ENCODE data around the gene KAZN. TPM values are rescaled to one million over a fixed set of nuclear protein-coding genes. Genes with fewer than 3 reads are reported as not detected.

Gene KAZN
- polyA plus RNA-seq, 1 donor from 2014 or later: 20.6 TPM

GRCh38 chr1:14630986-14631385, 32.5 kb downstream of the KAZN start:
- H3K27ac ChIP-seq (ENCODE audit: low read length): no peak overlapping the region
- no peak for TF ChIP-seq MXI1 (conservative IDR thresholded peaks at IDR 0.05; ENCODE audit: poor library complexity, severe bottlenecking)
- no peak for TF ChIP-seq EZH2 (IDR thresholded peaks at IDR 0.05; ENCODE audit: borderline replicate concordance, insufficient read depth, low read length, poor library complexity, severe bottlenecking)
- TF ChIP-seq POLR2AphosphoS5 (IDR thresholded peaks at IDR 0.05): no peak
- TF ChIP-seq TAF1 (IDR thresholded peaks at IDR 0.05; ENCODE audit: low read depth): no peak
- TF ChIP-seq RAD21 (conservative IDR thresholded peaks at IDR 0.05): no peak
- TF ChIP-seq, protein P1, sequence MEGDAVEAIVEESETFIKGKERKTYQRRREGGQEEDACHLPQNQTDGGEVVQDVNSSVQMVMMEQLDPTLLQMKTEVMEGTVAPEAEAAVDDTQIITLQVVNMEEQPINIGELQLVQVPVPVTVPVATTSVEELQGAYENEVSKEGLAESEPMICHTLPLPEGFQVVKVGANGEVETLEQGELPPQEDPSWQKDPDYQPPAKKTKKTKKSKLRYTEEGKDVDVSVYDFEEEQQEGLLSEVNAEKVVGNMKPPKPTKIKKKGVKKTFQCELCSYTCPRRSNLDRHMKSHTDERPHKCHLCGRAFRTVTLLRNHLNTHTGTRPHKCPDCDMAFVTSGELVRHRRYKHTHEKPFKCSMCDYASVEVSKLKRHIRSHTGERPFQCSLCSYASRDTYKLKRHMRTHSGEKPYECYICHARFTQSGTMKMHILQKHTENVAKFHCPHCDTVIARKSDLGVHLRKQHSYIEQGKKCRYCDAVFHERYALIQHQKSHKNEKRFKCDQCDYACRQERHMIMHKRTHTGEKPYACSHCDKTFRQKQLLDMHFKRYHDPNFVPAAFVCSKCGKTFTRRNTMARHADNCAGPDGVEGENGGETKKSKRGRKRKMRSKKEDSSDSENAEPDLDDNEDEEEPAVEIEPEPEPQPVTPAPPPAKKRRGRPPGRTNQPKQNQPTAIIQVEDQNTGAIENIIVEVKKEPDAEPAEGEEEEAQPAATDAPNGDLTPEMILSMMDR (IDR thresholded peaks at IDR 0.05; ENCODE audit: poor library complexity, severe bottlenecking): no peak
- no peak for TF ChIP-seq EP300 (conservative IDR thresholded peaks at IDR 0.05; ENCODE audit: poor library complexity, severe bottlenecking)
- no peak for TF ChIP-seq REST (IDR thresholded peaks at IDR 0.05; ENCODE audit: borderline replicate concordance)
- no peak for TF ChIP-seq SMC3 (conservative IDR thresholded peaks at IDR 0.05; ENCODE audit: poor library complexity)
- no peak overlapping the region for H3K9ac ChIP-seq (ENCODE audit: low read length)
- no peaks in the 10 kb centered on the region for H3K36me3 ChIP-seq (ENCODE audit: insufficient read depth, low read length)
- H3K9me2 ChIP-seq (ENCODE audit: insufficient read depth, low read length): no peaks in the 10 kb centered on the region
- H3K9me3 ChIP-seq (ENCODE audit: low read length): no peaks in the 10 kb centered on the region
- no peaks in the 10 kb centered on the region for H4K20me1 ChIP-seq (ENCODE audit: insufficient read depth)
- no peak overlapping the region for H3K4me2 ChIP-seq (ENCODE audit: low read length)
- H3F3A ChIP-seq (ENCODE audit: insufficient read depth, low read length, poor library complexity, severe bottlenecking): peaks cover 10% of the 10 kb centered on the region
- peaks cover 33% of the 10 kb centered on the region for H3K79me2 ChIP-seq (replicated peaks; ENCODE audit: insufficient read depth, low read length)
- no peak overlapping the region for H3K4me3 ChIP-seq (ENCODE audit: low read length)
- no peak overlapping the region for H2AFZ ChIP-seq (ENCODE audit: low read depth, low read length)
- H3K27me3 ChIP-seq (ENCODE audit: insufficient read depth, low read depth, low read length): no peaks in the 10 kb centered on the region

DNA sequence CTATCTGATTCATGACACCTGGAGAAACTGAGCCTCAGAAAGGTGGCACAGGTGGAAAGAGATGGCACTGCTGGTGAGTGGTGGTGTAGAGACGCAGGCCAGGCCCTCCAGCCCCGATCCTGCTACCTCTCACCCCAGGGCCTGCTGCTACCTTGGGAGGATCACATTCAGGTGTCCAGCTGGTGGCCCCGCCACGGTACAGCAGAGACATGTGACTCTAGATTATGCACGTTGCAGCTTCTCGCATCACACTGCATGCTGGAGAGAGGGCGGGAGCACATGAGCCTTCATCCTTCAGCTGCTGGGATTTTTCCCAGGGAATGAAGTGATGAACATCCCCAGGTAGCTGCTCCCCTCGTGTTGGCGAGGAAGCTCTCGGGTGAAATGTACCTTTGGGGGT, 32.9 kb downstream of the KAZN start:
- H2AFZ ChIP-seq (ENCODE audit: low read depth, low read length): no peak overlapping the region
- no peak overlapping the region for H3K4me3 ChIP-seq (ENCODE audit: low read length)
- TF ChIP-seq, protein P1 (IDR thresholded peaks at IDR 0.05; ENCODE audit: poor library complexity, severe bottlenecking): no peak
- TF ChIP-seq TAF1 (IDR thresholded peaks at IDR 0.05; ENCODE audit: low read depth) (no peak), SMC3 (conservative IDR thresholded peaks at IDR 0.05; ENCODE audit: poor library complexity) (no peak), RAD21 (conservative IDR thresholded peaks at IDR 0.05) (no peak), POLR2AphosphoS5 (IDR thresholded peaks at IDR 0.05) (no peak), MXI1 (conservative IDR thresholded peaks at IDR 0.05; ENCODE audit: poor library complexity, severe bottlenecking) (no peak), EZH2 (IDR thresholded peaks at IDR 0.05; ENCODE audit: borderline replicate concordance, insufficient read depth, low read length, poor library complexity, severe bottlenecking) (no peak), EP300 (conservative IDR thresholded peaks at IDR 0.05; ENCODE audit: poor library complexity, severe bottlenecking) (no peak), REST (IDR thresholded peaks at IDR 0.05; ENCODE audit: borderline replicate concordance) (no peak)
- H3K9me3 ChIP-seq (ENCODE audit: low read length): no peaks in the 10 kb centered on the region
- no peak overlapping the region for H3K27ac ChIP-seq (ENCODE audit: low read length)
- peaks cover 10% of the 10 kb centered on the region for H3F3A ChIP-seq (ENCODE audit: insufficient read depth, low read length, poor library complexity, severe bottlenecking)
- H3K9ac ChIP-seq (ENCODE audit: low read length): no peak overlapping the region
- H3K4me2 ChIP-seq (ENCODE audit: low read length): no peak overlapping the region
- no peaks in the 10 kb centered on the region for H4K20me1 ChIP-seq (ENCODE audit: insufficient read depth)
- no peaks in the 10 kb centered on the region for H3K36me3 ChIP-seq (ENCODE audit: insufficient read depth, low read length)
- peaks cover 33% of the 10 kb centered on the region for H3K79me2 ChIP-seq (replicated peaks; ENCODE audit: insufficient read depth, low read length)
- no peaks in the 10 kb centered on the region for H3K9me2 ChIP-seq (ENCODE audit: insufficient read depth, low read length)
- no peaks in the 10 kb centered on the region for H3K27me3 ChIP-seq (ENCODE audit: insufficient read depth, low read depth, low read length)
